ENCODE measurements around the gene HECTD1.
"Not testable (repeated sequence)": the region's sequence is repeated elsewhere in the genome, so short reads cannot be mapped to it uniquely, and the experiment has no call there.

The HECTD1 gene

DNA sequence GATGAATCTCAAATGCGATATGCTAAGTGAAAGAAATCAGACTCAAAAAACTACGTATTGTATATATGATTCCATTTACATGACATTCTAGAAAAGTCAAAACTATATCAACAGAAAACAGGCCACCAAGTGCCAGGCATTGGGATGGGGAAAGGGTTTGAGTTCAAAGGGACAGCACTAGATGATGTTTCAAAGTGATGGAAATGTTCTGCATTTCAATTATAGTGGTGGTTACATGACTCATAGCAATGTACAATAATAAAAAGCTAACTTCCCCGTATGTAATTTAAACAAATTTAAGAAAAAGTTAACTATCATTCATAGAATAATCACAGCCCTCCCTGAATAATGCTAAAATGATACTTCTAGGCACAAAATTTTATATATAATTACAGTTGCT is 13.5 kb downstream of the HECTD1 start:
- DNase-seq = no peak
- no peaks in the 10 kb centered on the region for H3K9me3 ChIP-seq (ENCODE audit: severe bottlenecking)
- H3K27me3 ChIP-seq (ENCODE audit: insufficient read depth, low read depth, severe bottlenecking) = no peaks in the 10 kb centered on the region
- TF ChIP-seq, protein P1, sequence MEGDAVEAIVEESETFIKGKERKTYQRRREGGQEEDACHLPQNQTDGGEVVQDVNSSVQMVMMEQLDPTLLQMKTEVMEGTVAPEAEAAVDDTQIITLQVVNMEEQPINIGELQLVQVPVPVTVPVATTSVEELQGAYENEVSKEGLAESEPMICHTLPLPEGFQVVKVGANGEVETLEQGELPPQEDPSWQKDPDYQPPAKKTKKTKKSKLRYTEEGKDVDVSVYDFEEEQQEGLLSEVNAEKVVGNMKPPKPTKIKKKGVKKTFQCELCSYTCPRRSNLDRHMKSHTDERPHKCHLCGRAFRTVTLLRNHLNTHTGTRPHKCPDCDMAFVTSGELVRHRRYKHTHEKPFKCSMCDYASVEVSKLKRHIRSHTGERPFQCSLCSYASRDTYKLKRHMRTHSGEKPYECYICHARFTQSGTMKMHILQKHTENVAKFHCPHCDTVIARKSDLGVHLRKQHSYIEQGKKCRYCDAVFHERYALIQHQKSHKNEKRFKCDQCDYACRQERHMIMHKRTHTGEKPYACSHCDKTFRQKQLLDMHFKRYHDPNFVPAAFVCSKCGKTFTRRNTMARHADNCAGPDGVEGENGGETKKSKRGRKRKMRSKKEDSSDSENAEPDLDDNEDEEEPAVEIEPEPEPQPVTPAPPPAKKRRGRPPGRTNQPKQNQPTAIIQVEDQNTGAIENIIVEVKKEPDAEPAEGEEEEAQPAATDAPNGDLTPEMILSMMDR (IDR thresholded peaks at IDR 0.05; ENCODE audit: low read depth, low read length) = no peak
- H3K27ac ChIP-seq = no peak overlapping the region
- H3K36me3 ChIP-seq = peaks cover 14% of the 10 kb centered on the region
- H3K4me3 ChIP-seq (ENCODE audit: low read depth, low read length) = no peak overlapping the region

DNA sequence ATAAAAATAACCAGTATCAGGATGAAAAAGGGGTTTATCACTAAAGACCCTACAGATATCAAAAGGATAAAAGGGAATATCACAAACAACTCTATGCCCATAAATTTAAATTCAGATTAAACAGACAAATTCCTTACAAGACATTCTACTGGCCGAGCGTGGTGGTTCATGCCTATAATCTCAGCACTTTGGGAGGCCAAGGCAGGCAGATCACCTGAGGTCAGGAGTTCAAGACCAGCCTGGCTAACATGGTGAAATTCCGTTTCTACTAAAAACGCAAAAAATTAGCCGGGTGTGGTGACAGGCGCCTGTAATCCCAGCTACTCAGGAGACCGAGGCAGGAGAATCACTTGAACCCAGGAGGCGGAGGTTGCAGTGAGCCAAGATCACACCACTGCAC is 15.0 kb downstream of the HECTD1 start:
- not testable (repeated sequence) for H3K4me3 ChIP-seq (ENCODE audit: low read depth, low read length); H3K27me3 ChIP-seq (ENCODE audit: insufficient read depth, low read depth, severe bottlenecking); H3K27ac ChIP-seq; H3K9me3 ChIP-seq (ENCODE audit: severe bottlenecking); DNase-seq
- peaks cover 10% of the 10 kb centered on the region for H3K36me3 ChIP-seq

DNA sequence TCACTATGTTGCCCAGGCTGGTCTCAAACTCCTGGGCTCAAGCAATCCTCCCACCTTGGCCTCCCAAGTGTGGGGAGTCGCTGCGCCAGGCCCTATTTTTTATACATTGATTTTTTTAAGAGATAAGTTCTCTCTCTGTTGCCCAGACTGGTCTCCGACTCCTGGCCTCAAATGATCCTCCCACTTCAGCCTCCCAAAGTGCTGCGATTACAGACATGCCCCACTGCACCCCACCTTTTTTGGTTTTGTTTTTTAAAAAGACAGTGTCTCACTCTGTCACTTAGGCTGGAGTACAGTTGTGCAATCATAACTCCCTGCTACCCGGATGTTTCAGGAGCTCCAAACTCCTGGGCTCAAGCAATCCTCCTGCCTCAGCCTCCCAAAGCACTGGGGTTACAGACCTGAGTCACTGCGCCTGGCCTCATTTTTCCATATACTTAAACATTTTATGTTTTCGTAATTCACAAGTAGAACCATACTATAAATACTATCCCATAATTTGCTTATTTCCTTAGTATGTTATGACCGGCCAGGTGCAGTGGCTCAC is 16.8 kb downstream of the HECTD1 start:
- Histone ChIP-seq H3K27me3 (ENCODE audit: insufficient read depth, low read depth, severe bottlenecking) (no peaks in the 10 kb centered on the region), H3K4me3 (ENCODE audit: low read depth, low read length) (no peak overlapping the region), H3K36me3 (peaks cover 10% of the 10 kb centered on the region)

DNA sequence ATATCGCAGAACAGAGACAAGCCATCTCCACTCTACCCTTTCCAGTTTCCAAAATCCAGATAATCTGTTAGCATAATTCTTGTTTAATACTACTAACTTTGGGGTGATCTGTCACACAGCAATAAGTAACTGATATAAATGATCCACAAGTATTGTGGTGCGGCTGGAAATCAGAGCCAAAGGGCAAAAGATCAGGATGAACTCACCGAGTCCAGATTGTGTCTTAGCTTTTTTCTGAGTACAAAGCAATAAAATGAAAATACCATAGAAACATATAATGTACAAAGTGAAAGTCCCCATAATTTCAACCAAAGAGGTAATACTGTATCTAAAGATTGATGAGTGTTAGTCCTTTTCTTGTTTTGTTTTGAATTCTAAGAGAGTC is 17.4 kb downstream of the HECTD1 start:
- no peak overlapping the region for H3K27ac ChIP-seq
- H3K9me3 ChIP-seq (ENCODE audit: severe bottlenecking) = no peaks in the 10 kb centered on the region
- H3K36me3 ChIP-seq = peaks cover 10% of the 10 kb centered on the region
- H3K4me3 ChIP-seq (ENCODE audit: low read depth, low read length) = no peak overlapping the region
- TF ChIP-seq, protein P1 (IDR thresholded peaks at IDR 0.05; ENCODE audit: low read depth, low read length) = no peak
- no peaks in the 10 kb centered on the region for H3K27me3 ChIP-seq (ENCODE audit: insufficient read depth, low read depth, severe bottlenecking)
- DNase-seq = no peak

More for the DNA sequence above, 16.8 kb downstream of the HECTD1 start:
- TF ChIP-seq, protein P1 (IDR thresholded peaks at IDR 0.05; ENCODE audit: low read depth, low read length) = no peak
- no peaks in the 10 kb centered on the region for H3K9me3 ChIP-seq (ENCODE audit: severe bottlenecking)
- no peak overlapping the region for H3K27ac ChIP-seq
- no peak for DNase-seq

DNA sequence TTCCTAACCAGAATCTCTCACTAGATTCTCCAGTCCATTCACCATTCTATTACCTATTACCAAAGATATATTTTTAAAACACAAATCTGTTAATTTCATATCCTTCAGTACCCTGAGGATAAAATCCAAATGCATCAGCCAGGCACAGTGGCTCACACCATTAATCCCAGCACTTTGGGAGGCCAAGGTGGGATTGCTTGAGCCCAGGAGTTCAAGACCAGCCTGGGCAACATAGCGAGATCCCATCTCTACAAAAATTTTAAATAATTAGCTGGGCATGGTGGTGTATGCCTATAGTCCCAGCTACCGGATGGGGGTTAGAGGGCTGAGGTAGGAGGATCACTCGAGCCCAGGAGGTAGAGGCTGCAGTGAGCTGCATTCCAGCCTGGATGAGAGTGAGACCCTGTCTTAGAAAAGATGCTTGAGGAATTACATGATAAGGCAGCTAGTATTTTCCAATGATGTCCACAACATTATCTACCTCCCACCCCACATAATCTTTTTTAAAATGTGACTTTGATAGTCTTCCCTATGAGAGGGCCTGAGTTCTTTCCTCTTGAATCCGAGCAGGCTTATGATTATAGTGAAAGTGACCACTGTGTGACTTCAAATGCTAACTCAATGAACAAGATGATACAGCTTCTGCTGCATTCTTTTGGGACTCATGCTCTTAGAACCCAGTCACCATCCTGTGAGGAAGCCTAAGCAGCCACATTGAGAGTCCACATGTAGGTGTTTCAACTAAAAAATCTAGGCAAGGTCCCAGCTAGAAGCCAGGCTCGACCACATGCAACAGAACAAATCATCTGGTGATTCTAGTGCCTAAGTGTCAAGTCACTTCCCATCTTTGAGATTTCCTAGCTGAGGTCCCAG is 18.0 kb downstream of the HECTD1 start:
- Histone ChIP-seq H3K4me3 (ENCODE audit: low read depth, low read length) (no peak overlapping the region), H3K36me3 (peaks cover 11% of the 10 kb centered on the region), H3K9me3 (ENCODE audit: severe bottlenecking) (no peaks in the 10 kb centered on the region), H3K27me3 (ENCODE audit: insufficient read depth, low read depth, severe bottlenecking) (no peaks in the 10 kb centered on the region), H3K27ac (no peak overlapping the region)
- TF ChIP-seq, protein P1 (IDR thresholded peaks at IDR 0.05; ENCODE audit: low read depth, low read length) = no peak
- no peak for DNase-seq

DNA sequence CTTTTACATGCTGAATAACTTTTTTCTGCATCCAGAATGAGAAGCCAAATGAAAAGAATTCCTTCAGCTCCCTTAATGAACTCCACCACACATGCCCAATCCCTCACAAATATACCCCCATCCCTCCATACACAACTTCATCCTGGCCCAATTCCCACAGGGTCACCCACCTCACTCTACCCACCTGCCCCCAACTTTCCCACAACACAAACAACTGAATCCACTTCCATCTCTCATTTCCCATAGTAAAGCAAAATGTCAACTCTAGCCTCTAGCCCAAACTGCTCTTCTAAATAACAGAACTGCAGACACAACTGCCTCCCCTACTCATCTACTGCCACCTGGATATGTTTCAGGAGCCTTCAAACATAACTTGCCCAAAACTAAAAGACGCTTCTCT is 18.8 kb downstream of the HECTD1 start:
- H3K27ac ChIP-seq = no peak overlapping the region
- no peaks in the 10 kb centered on the region for H3K9me3 ChIP-seq (ENCODE audit: severe bottlenecking)
- peaks cover 10% of the 10 kb centered on the region for H3K36me3 ChIP-seq
- no peak for DNase-seq
- TF ChIP-seq, protein P1 (IDR thresholded peaks at IDR 0.05; ENCODE audit: low read depth, low read length) = no peak
- H3K4me3 ChIP-seq (ENCODE audit: low read depth, low read length) = no peak overlapping the region
- no peaks in the 10 kb centered on the region for H3K27me3 ChIP-seq (ENCODE audit: insufficient read depth, low read depth, severe bottlenecking)

DNA sequence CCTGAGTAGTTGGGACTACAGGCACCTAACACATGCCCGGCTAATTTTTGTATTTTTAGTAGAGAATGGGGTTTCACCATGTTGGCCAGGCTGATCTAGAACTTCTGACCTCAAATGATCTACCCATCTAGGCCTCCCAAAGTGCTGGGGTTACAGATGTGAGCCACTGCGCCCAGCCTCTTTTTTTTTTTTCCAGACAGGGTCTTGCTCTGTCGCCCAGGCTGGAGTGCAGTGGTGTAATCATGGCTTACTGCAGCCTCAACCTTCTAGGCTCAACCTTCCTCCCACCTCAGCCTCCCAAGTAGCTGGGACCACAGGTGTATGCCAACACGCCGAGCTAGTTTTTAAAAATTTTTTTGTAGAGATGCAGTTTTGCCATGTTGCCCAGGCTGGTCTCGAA is 25.6 kb downstream of the HECTD1 start:
- not testable (repeated sequence) for H3K4me3 ChIP-seq (ENCODE audit: low read depth, low read length); H3K27me3 ChIP-seq (ENCODE audit: insufficient read depth, low read depth, severe bottlenecking); DNase-seq; H3K9me3 ChIP-seq (ENCODE audit: severe bottlenecking); H3K27ac ChIP-seq
- peaks cover 15% of the 10 kb centered on the region for H3K36me3 ChIP-seq

Data from WERI-Rb-1 (cell line).